ENCODE data around the gene KCNQ1.

DNA sequence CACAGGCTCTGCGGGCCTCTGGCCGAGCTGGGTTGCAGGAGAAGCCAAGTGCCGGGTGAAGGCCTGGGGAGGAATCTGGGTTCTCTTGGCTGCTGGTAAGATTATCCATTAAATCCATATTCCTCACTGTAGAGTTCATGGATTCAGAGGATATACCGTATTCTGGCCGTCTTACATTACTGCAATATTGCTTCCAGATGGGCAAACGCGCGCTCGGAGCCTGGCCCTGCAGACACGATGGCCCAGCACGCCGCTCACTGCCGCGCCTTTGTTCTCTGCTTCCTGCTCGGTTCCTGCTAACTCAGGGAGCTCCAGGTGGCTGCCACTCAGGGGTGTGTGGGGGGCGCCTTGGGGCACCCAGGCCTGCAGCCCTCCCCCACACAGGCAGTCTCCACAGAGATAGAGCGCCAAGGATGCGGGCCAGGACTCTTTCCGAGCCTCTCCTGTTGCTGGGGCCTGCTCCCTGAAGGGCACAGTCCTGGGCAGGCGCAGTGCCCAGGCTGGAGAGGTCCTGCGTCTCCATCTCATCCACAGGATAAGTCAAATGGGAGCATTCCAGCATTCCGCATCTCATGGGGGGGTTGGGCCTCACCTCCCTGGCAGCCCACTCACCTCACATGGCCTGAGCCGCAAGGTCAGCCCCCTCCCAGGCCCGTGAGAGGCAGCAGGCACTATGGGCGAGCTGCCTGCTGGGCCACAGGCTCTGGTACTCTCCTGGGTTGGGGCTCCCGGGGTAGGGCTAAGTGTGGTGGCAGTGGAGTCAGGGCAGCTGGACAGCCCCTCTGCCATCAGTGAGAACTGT lies 269.1 kb downstream of the KCNQ1 start:
- TF ChIP-seq CTCF (IDR thresholded peaks at IDR 0.05; ENCODE audit: low read length): no peak
- TF ChIP-seq EZH2 (IDR thresholded peaks at IDR 0.05; ENCODE audit: borderline replicate concordance, low read length): no peak
